Measurements from ENCODE around the gene PRSS35.

The PRSS35 gene

DNA sequence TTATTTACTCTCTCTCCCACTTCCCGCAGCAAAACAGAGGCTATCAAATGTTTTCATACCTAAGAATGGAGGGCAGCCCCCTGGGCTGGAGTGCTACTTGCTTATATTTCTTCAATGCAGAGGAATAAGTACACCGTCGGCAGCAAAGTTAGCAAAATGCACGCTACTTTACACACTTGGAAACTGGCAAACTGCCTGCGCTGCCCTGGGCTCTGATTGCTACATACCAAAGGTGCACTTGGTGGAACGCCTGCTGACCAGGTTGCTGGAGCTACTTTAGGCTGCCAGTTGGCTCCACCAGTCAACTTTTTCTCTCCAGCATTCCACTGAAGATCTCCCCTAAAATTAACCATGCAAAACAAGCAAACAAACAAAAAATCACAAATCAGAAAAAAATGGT, 62.4 kb downstream of the PRSS35 start:
- DNase-seq (ENCODE audit: low read depth), result no peak
- in situ Hi-C loops (cut with HindIII; ENCODE audit: low sequenced_read_pairs), result no loop called here
- TF ChIP-seq, protein P1, sequence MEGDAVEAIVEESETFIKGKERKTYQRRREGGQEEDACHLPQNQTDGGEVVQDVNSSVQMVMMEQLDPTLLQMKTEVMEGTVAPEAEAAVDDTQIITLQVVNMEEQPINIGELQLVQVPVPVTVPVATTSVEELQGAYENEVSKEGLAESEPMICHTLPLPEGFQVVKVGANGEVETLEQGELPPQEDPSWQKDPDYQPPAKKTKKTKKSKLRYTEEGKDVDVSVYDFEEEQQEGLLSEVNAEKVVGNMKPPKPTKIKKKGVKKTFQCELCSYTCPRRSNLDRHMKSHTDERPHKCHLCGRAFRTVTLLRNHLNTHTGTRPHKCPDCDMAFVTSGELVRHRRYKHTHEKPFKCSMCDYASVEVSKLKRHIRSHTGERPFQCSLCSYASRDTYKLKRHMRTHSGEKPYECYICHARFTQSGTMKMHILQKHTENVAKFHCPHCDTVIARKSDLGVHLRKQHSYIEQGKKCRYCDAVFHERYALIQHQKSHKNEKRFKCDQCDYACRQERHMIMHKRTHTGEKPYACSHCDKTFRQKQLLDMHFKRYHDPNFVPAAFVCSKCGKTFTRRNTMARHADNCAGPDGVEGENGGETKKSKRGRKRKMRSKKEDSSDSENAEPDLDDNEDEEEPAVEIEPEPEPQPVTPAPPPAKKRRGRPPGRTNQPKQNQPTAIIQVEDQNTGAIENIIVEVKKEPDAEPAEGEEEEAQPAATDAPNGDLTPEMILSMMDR (IDR thresholded peaks at IDR 0.05; ENCODE audit: low read depth, low read length, missing control alignments), result no peak

More for the DNA sequence above, 62.4 kb downstream of the PRSS35 start:
- no peak overlapping the region for H3K4me3 ChIP-seq (ENCODE audit: low read depth, low read length)

Data from astrocyte of the cerebellum (primary cell).